Middle frontal gyrus (tissue), 1 donor: ENCODE data around the gene CLDN9.

Experiments used
- DNase-seq: peaks from one replicate; pipeline ENCODE4 v3.0.0-alpha.2; 2015; ENCODE audit warnings: low spot score; ENCODE audit errors: extremely low spot score

The CLDN9 gene

DNA sequence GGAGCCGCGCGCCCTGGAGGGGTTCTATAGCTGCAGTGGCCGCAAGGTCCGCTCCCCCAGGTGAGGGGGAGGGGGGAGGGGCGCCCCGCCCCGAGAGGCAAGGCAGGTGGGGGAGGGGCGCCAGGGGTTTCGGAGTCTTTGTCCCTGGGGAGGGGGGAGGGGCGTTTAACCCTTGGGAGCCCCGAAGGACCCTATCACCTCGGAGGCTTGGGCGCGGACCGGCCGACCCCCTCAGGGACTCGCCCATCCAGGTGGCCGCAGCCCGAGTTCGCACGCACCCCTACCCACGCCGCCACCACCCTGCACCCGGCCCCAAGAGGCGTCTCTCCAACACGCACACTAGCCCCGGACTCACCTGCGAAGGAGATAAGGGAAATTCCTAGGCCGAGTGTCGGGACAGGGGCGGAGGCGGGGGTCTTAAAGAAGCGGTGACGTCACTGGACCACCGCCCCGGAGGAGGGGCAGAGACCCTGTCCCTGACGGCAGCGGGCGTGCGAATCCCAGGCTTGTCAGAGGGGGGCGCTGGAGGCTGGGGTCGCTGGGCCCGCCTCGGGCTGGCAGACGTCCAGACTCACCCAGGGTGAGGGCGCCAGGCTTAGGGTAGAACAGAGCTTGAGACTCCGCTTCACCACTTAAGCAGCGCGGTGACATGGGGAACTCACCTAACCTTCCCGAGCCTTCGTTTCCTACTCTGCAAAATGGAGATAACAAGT lies 5.2 kb downstream of the CLDN9 start, which contains the start of gene CLDN6:
CLDN6 (minus strand) TSS at position 390 of the 713 bp plus-strand sequence. CDS start 2,162 bp downstream, outside the sequence.
- no peak for DNase-seq

- no peak for DNase-seq
These were observed 7.0 kb downstream of the CLDN9 start for GRCh38 chr16:3019594-3020246.

DNA sequence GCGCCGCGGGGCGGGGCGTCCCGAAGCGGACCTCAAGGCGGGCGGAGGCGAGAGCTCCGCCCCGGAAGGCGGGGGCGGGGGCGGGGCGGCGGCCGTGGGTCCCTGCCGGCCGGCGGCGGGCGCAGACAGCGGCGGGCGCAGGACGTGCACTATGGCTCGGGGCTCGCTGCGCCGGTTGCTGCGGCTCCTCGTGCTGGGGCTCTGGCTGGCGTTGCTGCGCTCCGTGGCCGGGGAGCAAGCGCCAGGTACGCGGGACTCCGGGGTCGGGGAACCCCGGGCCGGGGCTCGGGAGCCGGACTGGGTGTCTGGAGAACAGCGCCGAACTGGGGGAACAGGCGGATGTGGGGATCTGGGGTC lies 7.5 kb downstream of the CLDN9 start, which contains the start of gene TNFRSF12A:
TNFRSF12A (plus strand) TSS at position 122 of the 357 bp plus-strand sequence; CDS start at position 152, 30 bp downstream.
- DNase-seq = no peak

DNA sequence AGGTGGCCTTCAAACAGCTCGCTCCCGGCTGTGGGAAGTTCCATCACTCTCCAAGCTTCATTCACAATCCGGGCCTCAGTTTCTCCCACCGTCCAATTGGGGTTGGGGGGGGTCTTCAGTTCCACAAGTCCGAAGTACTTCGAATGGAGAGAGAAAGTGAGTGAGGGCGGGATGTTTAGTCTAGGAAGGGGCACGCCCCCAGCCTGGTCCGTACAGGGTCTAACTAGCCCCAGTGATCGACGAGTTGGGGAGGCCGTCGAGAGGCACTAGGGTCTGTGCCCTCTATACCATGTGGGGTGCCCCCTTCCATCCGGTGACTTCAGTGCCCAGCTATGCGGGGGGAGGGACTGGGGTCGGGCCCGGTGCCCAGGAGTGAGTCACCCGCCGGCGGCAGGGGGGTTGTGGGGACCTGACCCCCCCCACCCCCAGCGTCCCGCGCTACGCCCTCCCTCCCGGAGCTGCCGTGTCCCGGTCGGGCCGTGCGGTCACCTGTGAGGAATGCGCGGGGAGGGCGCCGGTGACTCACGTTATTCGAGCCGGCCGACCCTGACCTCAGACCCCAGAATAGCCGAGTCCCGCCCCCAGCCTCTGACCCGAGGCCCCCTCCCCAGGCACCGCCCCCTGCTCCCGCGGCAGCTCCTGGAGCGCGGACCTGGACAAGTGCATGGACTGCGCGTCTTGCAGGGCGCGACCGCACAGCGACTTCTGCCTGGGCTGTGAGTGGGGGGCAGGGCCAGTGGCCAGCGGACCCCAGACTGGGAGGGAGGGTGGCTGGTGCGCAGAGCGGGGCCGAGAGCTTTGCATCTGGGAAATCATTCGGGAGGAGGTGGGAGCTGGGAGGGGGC lies 8.1 kb downstream of the CLDN9 start:
- DNase-seq = no peak

DNA sequence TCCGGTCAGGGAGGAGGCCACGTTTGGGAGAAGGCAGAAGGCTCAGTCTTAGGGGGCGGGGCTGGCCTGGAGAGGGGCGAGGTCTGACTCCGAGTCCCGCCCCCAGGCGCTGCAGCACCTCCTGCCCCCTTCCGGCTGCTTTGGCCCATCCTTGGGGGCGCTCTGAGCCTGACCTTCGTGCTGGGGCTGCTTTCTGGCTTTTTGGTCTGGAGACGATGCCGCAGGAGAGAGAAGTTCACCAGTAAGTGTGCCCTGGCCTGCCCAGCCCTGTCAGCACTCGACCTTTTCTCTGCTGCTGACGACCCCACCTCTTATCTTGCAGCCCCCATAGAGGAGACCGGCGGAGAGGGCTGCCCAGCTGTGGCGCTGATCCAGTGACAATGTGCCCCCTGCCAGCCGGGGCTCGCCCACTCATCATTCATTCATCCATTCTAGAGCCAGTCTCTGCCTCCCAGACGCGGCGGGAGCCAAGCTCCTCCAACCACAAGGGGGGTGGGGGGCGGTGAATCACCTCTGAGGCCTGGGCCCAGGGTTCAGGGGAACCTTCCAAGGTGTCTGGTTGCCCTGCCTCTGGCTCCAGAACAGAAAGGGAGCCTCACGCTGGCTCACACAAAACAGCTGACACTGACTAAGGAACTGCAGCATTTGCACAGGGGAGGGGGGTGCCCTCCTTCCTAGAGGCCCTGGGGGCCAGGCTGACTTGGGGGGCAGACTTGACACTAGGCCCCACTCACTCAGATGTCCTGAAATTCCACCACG lies 8.9 kb downstream of the CLDN9 start:
- DNase-seq = no peak

DNA sequence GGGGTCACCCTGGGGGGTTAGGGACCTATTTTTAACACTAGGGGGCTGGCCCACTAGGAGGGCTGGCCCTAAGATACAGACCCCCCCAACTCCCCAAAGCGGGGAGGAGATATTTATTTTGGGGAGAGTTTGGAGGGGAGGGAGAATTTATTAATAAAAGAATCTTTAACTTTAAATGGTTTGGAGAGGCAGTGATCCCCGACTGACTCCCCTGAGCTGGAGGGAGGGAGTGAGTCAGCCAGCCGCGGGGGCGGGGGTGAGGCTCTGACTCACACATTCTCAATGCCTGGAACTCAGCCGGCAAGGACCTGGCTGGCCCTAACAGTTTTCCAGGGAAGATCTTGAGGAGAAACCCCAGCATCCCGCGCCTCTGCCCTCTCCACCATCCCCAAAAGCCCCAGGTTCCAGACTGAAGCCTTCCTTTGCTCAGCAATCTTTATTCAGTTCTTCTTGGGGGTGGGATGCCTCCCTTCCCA lies 9.5 kb downstream of the CLDN9 start:
- no peak for DNase-seq

DNA sequence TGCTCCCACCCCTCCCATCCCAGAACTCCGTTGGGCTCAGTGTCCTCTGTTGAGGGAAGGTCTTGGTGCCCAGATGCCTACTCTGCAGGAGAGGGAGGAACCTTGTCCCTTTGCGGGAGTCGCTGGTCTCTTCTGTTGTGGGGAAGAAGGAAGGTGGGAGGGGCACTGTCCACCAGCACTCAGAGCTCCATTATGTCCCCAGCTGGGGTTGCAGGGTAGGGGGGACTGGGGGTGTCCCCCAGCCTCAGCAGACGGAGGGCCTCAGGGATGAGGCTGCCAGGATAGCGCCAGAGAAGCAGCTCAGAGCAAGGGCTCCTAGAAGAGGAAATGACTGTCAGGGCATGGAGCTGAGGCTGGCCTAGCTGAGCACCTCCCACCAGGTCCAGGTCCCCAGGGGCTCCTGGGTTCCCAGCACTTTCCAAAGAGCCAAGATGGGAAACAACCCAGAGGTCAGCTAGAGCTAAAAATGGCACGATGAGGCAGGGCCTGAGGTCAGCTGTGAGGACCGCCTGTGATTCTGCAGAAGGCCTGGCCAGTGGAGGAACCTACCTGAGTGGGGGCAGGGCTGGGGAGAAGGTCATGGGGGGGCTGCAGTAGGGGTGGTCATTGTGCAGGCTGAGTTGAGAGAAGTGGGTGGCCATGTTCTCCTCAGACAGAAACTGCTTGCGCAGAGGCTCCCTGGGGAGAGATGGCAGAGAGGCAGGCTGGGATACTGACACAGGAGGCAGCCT lies 10.1 kb downstream of the CLDN9 start:
- no peak for DNase-seq

GRCh38 chr16:3023415-3023668 lies 10.6 kb downstream of the CLDN9 start:
- no peak for DNase-seq

DNA sequence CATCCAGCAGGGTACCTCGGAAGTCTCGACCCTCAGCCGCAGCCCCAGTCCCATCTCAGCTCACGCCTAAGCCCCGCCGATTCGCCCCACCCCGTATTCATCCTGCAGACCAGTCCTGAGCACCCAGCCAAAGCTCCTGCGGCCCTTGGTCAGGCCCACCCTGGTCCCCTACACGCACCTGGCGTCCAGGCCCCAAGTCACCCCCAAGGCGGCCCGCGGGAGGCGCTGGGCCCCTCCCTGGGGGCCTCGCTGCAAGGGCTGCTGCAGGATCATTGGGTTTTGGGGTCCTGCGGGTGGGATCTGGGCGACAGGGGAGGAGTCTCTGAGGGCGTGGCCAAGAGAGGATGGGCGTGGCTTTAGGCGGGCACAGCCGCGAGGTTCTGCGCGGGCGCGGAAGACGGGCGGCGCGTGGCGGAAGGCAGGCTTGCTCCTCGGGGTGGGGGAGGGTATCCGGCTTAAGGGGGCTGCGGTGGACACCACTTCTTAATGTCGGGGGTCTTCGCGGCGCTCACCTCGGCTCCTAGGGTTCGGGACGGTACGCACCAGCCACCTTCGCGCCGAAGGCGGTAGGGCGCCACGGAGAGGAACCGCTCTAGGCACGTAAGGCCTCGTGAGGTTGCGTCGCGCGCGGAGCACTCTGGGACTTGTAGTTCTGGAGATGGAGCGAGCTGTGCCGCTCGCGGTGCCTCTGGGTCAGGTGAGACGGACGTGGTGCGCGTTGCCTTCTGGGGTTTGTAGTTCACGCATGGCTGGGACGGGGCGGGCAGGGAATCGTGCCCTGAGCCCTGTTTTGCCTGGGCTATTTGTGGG lies 11.2 kb downstream of the CLDN9 start, which contains the start of the genes HCFC1R1 and THOC6:
HCFC1R1 (minus strand) TSS at position 274 of the 810 bp plus-strand sequence; CDS start at position 273, 1 bp downstream.
THOC6 (plus strand) TSS at position 367 of the 810 bp plus-strand sequence; CDS start at position 659, 292 bp downstream.
- DNase-seq = peak; percentile 96

DNA sequence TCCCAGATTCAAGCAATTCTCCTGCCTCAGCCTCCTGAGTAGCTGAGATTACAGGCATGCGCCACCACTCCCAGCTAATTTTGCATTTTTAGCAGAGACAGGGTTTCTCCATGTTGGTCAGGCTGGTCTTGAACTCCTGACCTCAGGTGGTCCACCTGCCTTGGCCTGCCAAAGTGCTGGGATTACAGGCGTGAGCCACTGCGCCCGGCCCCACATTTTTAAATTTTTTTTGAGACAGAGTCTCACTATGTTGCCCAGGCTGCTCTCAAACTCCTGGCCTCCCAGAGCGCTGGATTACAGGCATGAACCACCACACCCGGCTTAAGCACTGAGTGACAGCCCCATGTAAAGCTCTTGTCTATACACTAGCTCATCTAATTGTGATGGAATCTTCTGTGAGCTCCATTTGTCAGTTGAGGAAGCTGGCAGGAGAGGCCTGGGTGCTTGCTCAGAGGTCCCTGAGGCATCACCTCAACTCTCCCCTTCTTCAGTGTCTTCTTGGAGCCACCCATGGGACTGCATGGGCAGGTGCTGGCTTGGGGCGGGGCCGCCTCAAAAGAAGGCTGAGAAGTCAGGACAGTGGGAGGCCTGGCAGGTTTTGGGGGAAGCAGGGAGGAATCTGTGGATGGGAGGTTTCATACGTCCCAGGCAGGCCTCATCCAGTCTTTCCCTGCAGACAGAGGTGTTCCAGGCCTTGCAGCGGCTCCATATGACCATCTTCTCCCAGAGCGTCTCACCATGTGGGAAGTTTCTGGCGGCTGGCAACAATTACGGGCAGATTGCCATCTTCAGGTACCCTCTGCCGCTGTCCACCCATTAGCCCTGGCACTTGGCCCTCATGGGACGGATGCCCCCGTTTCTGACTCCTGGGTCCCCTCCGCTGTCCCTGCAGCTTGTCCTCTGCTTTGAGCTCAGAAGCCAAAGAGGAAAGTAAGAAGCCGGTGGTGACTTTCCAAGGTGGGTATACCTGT lies 12.6 kb downstream of the CLDN9 start:
- DNase-seq = no peak

GRCh38 chr16:3026003-3026378 lies 13.3 kb downstream of the CLDN9 start:
- no peak for DNase-seq

DNA sequence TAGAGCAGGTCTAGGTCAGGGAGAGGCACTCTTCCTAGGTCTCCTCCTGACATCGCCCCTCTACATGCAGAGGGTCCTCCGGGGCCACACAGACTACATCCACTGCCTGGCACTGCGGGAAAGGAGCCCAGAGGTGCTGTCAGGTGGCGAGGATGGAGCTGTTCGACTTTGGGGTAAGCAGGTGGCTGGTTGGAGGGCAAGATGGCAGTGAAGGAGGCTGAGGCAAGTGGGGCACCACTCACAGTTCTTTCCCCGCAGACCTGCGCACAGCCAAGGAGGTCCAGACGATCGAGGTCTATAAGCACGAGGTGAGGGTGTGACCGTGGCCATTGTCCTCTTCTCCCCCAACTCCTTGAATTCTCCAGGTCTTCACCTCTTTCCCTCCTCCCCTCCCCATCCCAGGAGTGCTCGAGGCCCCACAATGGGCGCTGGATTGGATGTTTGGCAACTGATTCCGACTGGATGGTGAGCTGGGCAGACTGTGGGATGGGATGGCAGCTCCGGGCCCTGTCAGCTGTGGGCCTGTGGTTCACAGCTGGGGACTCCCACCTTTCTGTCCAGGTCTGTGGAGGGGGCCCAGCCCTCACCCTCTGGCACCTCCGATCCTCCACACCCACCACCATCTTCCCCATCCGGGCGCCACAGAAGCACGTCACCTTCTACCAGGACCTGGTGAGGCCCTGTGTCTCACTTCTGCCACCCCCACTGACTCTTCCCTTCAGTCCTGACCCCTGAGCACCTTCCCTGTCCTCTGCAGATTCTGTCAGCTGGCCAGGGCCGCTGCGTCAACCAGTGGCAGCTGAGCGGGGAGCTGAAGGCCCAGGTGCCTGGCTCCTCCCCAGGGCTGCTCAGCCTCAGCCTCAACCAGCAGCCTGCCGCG lies 14.1 kb downstream of the CLDN9 start:
- DNase-seq = no peak

DNA sequence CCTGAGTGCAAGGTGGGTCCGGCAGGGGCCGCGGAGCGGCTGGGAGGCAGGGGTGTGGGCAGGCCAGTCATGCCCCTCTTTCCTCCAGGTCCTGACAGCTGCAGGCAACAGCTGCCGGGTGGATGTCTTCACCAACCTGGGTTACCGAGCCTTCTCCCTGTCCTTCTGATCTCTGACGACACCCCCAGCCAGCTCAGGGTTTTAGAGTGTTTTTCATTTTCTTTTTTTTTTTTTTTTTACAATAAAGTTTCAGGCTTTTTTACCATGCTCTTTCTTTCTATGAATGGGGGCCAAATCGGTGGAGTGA lies 14.7 kb downstream of the CLDN9 start:
- DNase-seq = no peak

DNA sequence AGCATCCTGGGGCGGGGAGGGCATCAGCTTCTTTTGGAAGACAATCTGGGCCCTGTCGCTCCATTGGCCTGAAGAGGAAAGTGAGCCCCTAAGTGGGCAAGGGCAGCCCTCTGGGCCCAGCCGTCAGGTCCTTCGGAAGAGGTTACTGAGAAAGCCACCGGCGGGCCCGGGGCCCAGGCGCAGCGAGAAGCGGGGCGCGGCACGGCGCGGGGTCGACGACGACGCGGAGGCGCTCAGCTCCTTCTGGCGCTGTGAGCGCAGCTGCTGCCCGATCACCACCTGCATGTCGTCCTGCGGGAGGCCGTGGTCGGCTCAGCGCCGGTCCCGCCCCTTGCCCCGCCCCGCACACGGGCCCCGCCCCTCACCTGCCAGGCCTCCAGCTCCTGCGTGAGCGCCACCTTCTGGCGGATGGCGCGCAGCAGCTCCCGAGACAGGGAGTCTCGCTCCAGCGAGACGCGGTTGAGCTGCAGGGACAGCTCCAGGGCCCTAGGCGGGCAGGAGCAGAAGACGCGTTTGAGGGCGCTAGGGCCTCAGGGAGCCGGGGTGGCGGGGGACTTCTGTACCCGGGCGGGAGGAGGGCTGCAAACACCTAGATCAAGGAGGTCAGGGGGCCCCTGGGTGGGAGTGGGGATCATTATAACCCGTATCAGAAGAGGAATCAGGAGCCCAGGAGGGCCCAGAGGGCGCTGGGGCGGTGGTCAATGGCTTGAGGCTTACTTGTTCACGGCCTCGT lies 15.4 kb downstream of the CLDN9 start:
- peak; percentile 46 for DNase-seq

GRCh38 chr16:3028716-3029319 lies 16.1 kb downstream of the CLDN9 start:
- DNase-seq = no peak

GRCh38 chr16:3029491-3030221 lies 16.9 kb downstream of the CLDN9 start:
- no peak for DNase-seq
